Kidney (tissue), 14 donors: Measurements from ENCODE around the gene COMTD1. TPM values are rescaled to one million over a fixed set of nuclear protein-coding genes. Genes with fewer than 3 reads are reported as not detected.
"Not testable (repeated sequence)": the region's sequence is repeated elsewhere in the genome, so short reads cannot be mapped to it uniquely, and the experiment has no call there.

Experiments
- DNase-seq, 5 donors: peaks; one replicate each; pipeline ENCODE4 v3.0.0-alpha.2; 2013 to 2020
- FAIRE-seq: peaks from 2 replicates; lab custom pipeline; 2012; peaks lifted over from hg19 to GRCh38; lab: Jason Lieb, UNC
- H3K27ac ChIP-seq, 2 donors: one replicate each; pipeline ENCODE4 v1.7.0; 2013; ENCODE audit warnings: low read depth in 2 of 2, low read length in 2 of 2, inconsistent platforms in 1 of 2
- H3K27me3 ChIP-seq: one replicate; pipeline ENCODE4 v1.7.1; 2013; ENCODE audit warnings: low read length, inconsistent platforms; ENCODE audit not compliant: control insufficient read depth, insufficient read depth
- H3K36me3 ChIP-seq, 3 donors: one replicate each; pipeline versions ENCODE4 v1.7.0 to v1.7.1; 2013; ENCODE audit warnings: low read length in 3 of 3, control low read depth in 1 of 3, inconsistent platforms in 1 of 3; ENCODE audit not compliant: insufficient read depth in 3 of 3, control insufficient read depth in 2 of 3
- H3K4me1 ChIP-seq, 3 donors: one replicate each; pipeline versions ENCODE4 v1.7.0 to v1.7.1; 2013; ENCODE audit warnings: low read length in 3 of 3, inconsistent platforms in 1 of 3, low read depth in 1 of 3; ENCODE audit not compliant: control insufficient read depth in 2 of 3, insufficient read depth in 2 of 3
- H3K4me3 ChIP-seq, 3 donors: one replicate each; pipeline versions ENCODE4 v1.7.0 to v1.8.1; 2013; ENCODE audit warnings: low read length in 3 of 3, control low read depth in 1 of 3, inconsistent platforms in 1 of 3
- H3K9ac ChIP-seq, 3 donors: one replicate each; pipeline versions ENCODE4 v1.7.0 to v1.7.1; 2013; ENCODE audit warnings: low read length in 3 of 3, control low read depth in 1 of 3, inconsistent platforms in 1 of 3
- H3K9me3 ChIP-seq, 3 donors: one replicate each; pipeline versions ENCODE4 v1.7.0 to v1.7.1; 2013; ENCODE audit warnings: low read length in 3 of 3, control low read depth in 1 of 3, inconsistent platforms in 1 of 3; ENCODE audit not compliant: control insufficient read depth in 2 of 3, insufficient read depth in 1 of 3
- CTCF ChIP-seq: IDR thresholded peaks from 3 replicates; pipeline ENCODE4 v1.5.1; 2012; ENCODE audit warnings: mild to moderate bottlenecking, moderate library complexity, borderline replicate concordance; ENCODE audit not compliant: insufficient read depth; ENCODE audit errors: extremely low read depth
- intact Hi-C: fragments of 100-400 bp; cut with DNase I; formaldehyde crosslinking; loops from one replicate; pipeline ENCODE4 v1.11.1; 2022
- polyA plus RNA-seq: library from polyadenylated mRNA; stranded (reverse); fragments of 350-450 nt; fragmentation: Illumina TruSeq; extraction: RNeasy Lipid Tissue Mini Kit (QIAGEN cat#74804); gene quantifications from one replicate; pipeline ENCODE4 v1.2.3, GENCODE V29; 2014; ENCODE audit warnings: low read depth, low replicate concordance; ENCODE audit not compliant: insufficient read depth
- total RNA-seq: library from RNA; stranded (reverse); fragmentation: NEBNext Ultra II Directional; extraction: Animal tissue kit (Norgen Biotek cat#: 25700); gene quantifications from one replicate; pipeline ENCODE4 v1.2.1, GENCODE V29; 2021
- donor health status: control.
- donor health status: control.
- donor health status: control.
- donor health status: control.
- donor health status: control.
- donor health status: DM: yes; HTN: yes; CAD: no.
- donor health status: Normal renal cell carcinoma (clear cell type).

COMTD1 gene
- total and polyA plus RNA-seq, 2 donors from 2014 or later: 26.6 to 65.3 TPM

GRCh38 chr10:75207079-75207856 lies 28.5 kb downstream of the COMTD1 start:
- H3K27ac ChIP-seq: no peak overlapping the region
- no peak overlapping the region for H3K4me3 ChIP-seq
- no peak for FAIRE-seq
- intact Hi-C loops: no loop called here
- no peak for TF ChIP-seq CTCF
- H3K27me3 ChIP-seq: no peaks in the 10 kb centered on the region
- H3K9ac ChIP-seq: no peak overlapping the region
- H3K4me1 ChIP-seq: peaks cover 0 to 12% (median 8%) of the 10 kb centered on the region in 3 donors
- no peak for DNase-seq
- H3K36me3 ChIP-seq: peaks cover 0 to under 1% (median 0%) of the 10 kb centered on the region in 3 donors
- H3K9me3 ChIP-seq: no peaks in the 10 kb centered on the region

GRCh38 chr10:75206638-75207037 lies 29.1 kb downstream of the COMTD1 start:
- FAIRE-seq, H3K27me3 ChIP-seq, intact Hi-C loops, DNase-seq, H3K27ac ChIP-seq, H3K36me3 ChIP-seq, H3K9me3 ChIP-seq, H3K9ac ChIP-seq, H3K4me1 ChIP-seq, H3K4me3 ChIP-seq: not testable (repeated sequence)

GRCh38 chr10:75205908-75206307 lies 29.8 kb downstream of the COMTD1 start:
- peaks cover 0 to 4% (median 0%) of the 10 kb centered on the region in 3 donors for H3K4me1 ChIP-seq
- no peak for TF ChIP-seq CTCF
- H3K9me3 ChIP-seq: no peaks in the 10 kb centered on the region
- H3K9ac ChIP-seq: no peak overlapping the region
- no peak overlapping the region for H3K4me3 ChIP-seq
- no peaks in the 10 kb centered on the region for H3K36me3 ChIP-seq
- H3K27me3 ChIP-seq: no peaks in the 10 kb centered on the region
- intact Hi-C loops: no loop called here
- no peak overlapping the region for H3K27ac ChIP-seq
- FAIRE-seq: no peak
- no peak for DNase-seq

- no peak overlapping the region for H3K9ac ChIP-seq
Observed at GRCh38 chr10:75203724-75204123, 32.0 kb downstream of the COMTD1 start.

GRCh38 chr10:75203046-75203620 lies 32.6 kb downstream of the COMTD1 start:
- H3K9ac ChIP-seq, H3K27ac ChIP-seq, H3K4me1 ChIP-seq, FAIRE-seq, H3K9me3 ChIP-seq, intact Hi-C loops, H3K4me3 ChIP-seq, H3K27me3 ChIP-seq, H3K36me3 ChIP-seq: not testable (repeated sequence)
- DNase-seq: peak in 1 of 5 donors; percentile 5

More at GRCh38 chr10:75203724-75204123, 32.0 kb downstream of the COMTD1 start:
- intact Hi-C loops: no loop called here
- FAIRE-seq (no peak), DNase-seq (peak in 1 of 5 donors; percentile 25)
- Histone ChIP-seq H3K36me3 (no peaks in the 10 kb centered on the region), H3K4me1 (no peaks in the 10 kb centered on the region), H3K27me3 (no peaks in the 10 kb centered on the region), H3K9me3 (no peaks in the 10 kb centered on the region), H3K4me3 (no peak overlapping the region), H3K27ac (no peak overlapping the region)
- no peak for TF ChIP-seq CTCF
